MM.1S (cell line): Measurements from ENCODE around the gene TMEM176A.

ENCODE experiments used
- DNase-seq: peaks from one replicate; pipeline ENCODE4 v3.0.0-alpha.2; 2015
- H2AFZ ChIP-seq: fragments of 300-600 bp; sonication (generic); 2 replicates; pipeline ENCODE4 v1.6.0; 2016; ENCODE audit warnings: antibody characterized with exemption, low read length
- H3F3A ChIP-seq: fragments of 300-600 bp; sonication (generic); 2 replicates; pipeline ENCODE4 v1.6.1; 2016; ENCODE audit warnings: mild to moderate bottlenecking, antibody characterized with exemption, low read length, moderate library complexity, mixed read lengths; ENCODE audit not compliant: insufficient read depth
- H3K27ac ChIP-seq: fragments of 300-600 bp; sonication (generic); 2 replicates; pipeline ENCODE4 v1.5.1; 2016; ENCODE audit warnings: mild to moderate bottlenecking, low read length
- H3K27me3 ChIP-seq: fragments of 300-600 bp; sonication (generic); replicated peaks from 2 replicates; pipeline ENCODE4 v1.6.0; 2016; ENCODE audit warnings: low read length; ENCODE audit not compliant: insufficient read depth
- H3K36me3 ChIP-seq: fragments of 300-600 bp; sonication (generic); replicated peaks from 2 replicates; pipeline ENCODE4 v1.6.1; 2016; ENCODE audit warnings: mild to moderate bottlenecking, low read length, mixed read lengths; ENCODE audit not compliant: insufficient read depth
- H3K4me1 ChIP-seq: fragments of 300-600 bp; sonication (generic); 2 replicates; pipeline ENCODE4 v1.6.1; 2016; ENCODE audit warnings: low read length, mixed read lengths
- H3K4me2 ChIP-seq: fragments of 300-600 bp; sonication (generic); 2 replicates; pipeline ENCODE4 v1.6.0; 2016; ENCODE audit warnings: low read depth, low read length
- H3K4me3 ChIP-seq: fragments of 300-600 bp; sonication (generic); 2 replicates; pipeline ENCODE4 v1.5.1; 2016; ENCODE audit warnings: low read length, mixed read lengths
- H3K79me2 ChIP-seq: fragments of 300-600 bp; sonication (generic); 2 replicates; pipeline ENCODE4 v1.6.1; 2016; ENCODE audit warnings: mixed run types, low read length, mixed read lengths
- H3K9ac ChIP-seq: fragments of 300-600 bp; sonication (generic); 2 replicates; pipeline ENCODE4 v1.6.1; 2016; ENCODE audit warnings: low read length, mixed read lengths
- H3K9me2 ChIP-seq: fragments of 300-600 bp; sonication (generic); replicated peaks from 2 replicates; pipeline ENCODE4 v1.6.1; 2016; ENCODE audit warnings: mild to moderate bottlenecking, low read length, mixed read lengths; ENCODE audit not compliant: insufficient read depth
- H3K9me3 ChIP-seq: fragments of 300-600 bp; sonication (generic); replicated peaks from 2 replicates; pipeline ENCODE4 v1.6.1; 2016; ENCODE audit warnings: mild to moderate bottlenecking, low read length, mixed read lengths; ENCODE audit not compliant: insufficient read depth
- H4K20me1 ChIP-seq: fragments of 300-600 bp; sonication (generic); 2 replicates; pipeline ENCODE4 v1.6.1; 2016; ENCODE audit warnings: mild to moderate bottlenecking, low read length, moderate library complexity, mixed read lengths; ENCODE audit not compliant: insufficient read depth
- CTCF ChIP-seq: fragments of 300-600 bp; sonication (generic); IDR thresholded peaks from 2 replicates; pipeline ENCODE4 v1.5.1; 2016; ENCODE audit warnings: antibody characterized with exemption, low read length, mixed read lengths
- EZH2 ChIP-seq: fragments of 300-600 bp; sonication (generic); optimal IDR thresholded peaks from 2 replicates; pipeline ENCODE3; 2017; ENCODE audit warnings: low read depth, mild to moderate bottlenecking, antibody characterized with exemption, low read length, mixed read lengths
- EZH2phosphoT487 ChIP-seq: fragments of 300-600 bp; sonication (generic); IDR thresholded peaks from 2 replicates; pipeline ENCODE4 v1.6.1; 2018; ENCODE audit warnings: antibody characterized with exemption, low read length

Gene TMEM176A

DNA sequence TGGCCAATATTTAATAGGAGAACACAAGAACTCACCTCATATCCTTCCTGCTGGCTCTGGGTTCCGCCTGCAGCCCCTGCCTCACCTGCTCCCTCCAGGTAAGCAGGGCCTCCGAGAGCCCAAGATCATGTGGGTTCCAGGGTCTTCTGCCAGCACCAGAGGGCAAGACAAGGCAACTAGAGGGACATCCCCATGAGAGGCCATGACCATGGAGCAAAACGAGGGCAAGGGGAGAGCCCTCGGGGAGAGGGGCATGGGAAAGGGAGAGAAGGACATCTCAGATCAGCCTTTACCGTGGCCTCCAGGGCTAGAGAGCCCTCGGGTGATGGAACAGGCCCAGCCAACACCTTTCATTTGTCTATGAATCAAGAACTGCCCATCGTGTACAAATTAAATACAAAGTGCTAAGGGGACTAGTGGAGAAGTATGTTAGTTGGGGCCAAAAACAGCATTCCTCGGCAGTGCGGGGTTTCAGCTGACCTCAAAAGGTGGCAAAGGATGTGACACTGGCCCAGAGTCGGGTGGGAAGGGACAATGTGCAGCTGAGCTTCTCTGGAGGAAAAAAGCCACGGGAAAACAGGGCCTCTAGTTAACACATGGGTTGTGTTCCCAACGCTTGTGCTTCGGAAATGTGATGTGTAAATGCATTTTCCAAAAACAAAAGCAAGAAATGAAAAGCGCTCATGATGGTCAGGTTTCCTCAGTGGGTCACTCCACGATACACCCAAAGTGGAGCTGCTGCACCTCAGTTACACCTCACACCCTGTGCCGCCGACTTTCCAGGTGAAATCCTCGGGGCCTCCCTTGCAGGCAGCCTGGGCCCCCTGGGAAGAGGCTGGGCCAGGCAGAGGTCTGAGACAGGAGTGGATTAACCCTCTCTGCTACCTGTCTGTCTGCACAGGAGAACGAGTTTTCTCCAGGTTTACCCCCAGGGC is 53.8 kb downstream of the TMEM176A start:
- H3K27ac ChIP-seq = no peak overlapping the region
- H3K4me3 ChIP-seq = no peak overlapping the region
- DNase-seq = no peak
- 0 out of 2 replicates have a peak, but pooled peaks cover 22% of the 10 kb centered on the region for H3K27me3 ChIP-seq
- TF ChIP-seq EZH2 = no peak
- no peak for TF ChIP-seq EZH2phosphoT487
- TF ChIP-seq CTCF = no peak
- H3K36me3 ChIP-seq = no peaks in the 10 kb centered on the region
- no peak overlapping the region for H2AFZ ChIP-seq
- no peak overlapping the region for H3K4me2 ChIP-seq
- no peak overlapping the region for H3K9ac ChIP-seq
- no peaks in the 10 kb centered on the region for H3K79me2 ChIP-seq
- no peaks in the 10 kb centered on the region for H4K20me1 ChIP-seq
- H3F3A ChIP-seq = no peaks in the 10 kb centered on the region
- no peaks in the 10 kb centered on the region for H3K9me2 ChIP-seq
- no peaks in the 10 kb centered on the region for H3K4me1 ChIP-seq
- H3K9me3 ChIP-seq = no peaks in the 10 kb centered on the region
